ENCODE measurements around the gene TUBA4A. TPM values are rescaled to one million over a fixed set of nuclear protein-coding genes. Genes with fewer than 3 reads are reported as not detected.

The TUBA4A gene
- total and polyA plus RNA-seq, 2 experiments from 2014 or later: 44.3 to 77.7 TPM

DNA sequence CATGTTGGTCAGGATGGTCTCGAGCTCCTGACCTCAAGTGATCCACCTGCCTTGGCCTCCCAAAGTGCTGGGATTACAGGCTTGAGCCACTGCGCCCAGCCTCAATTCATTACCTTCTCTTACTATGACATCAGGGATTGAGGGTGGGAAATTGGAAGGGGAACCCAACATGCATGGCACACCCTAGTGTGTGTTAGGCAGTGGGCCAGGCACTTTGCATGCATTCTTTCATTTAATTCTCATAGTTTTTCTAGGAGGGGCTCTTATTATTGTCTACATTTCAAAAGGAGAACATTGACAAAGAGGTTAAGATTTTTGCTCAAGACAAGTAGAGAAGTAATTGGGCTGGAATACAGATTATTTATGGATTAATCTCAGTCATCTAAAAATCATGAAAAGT lies 14.6 kb upstream of the TUBA4A start (continued):
- TF ChIP-seq, protein P1, sequence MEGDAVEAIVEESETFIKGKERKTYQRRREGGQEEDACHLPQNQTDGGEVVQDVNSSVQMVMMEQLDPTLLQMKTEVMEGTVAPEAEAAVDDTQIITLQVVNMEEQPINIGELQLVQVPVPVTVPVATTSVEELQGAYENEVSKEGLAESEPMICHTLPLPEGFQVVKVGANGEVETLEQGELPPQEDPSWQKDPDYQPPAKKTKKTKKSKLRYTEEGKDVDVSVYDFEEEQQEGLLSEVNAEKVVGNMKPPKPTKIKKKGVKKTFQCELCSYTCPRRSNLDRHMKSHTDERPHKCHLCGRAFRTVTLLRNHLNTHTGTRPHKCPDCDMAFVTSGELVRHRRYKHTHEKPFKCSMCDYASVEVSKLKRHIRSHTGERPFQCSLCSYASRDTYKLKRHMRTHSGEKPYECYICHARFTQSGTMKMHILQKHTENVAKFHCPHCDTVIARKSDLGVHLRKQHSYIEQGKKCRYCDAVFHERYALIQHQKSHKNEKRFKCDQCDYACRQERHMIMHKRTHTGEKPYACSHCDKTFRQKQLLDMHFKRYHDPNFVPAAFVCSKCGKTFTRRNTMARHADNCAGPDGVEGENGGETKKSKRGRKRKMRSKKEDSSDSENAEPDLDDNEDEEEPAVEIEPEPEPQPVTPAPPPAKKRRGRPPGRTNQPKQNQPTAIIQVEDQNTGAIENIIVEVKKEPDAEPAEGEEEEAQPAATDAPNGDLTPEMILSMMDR (conservative IDR thresholded peaks at IDR 0.05; ENCODE audit: low read depth in 2 of 2): no peak
- TF ChIP-seq NANOG (IDR thresholded peaks at IDR 0.05; ENCODE audit: borderline replicate concordance) (no peak), JUNB (IDR thresholded peaks at IDR 0.05; ENCODE audit: unreplicated experiment) (no peak), ZNF331 (CRISPR knock-in tag; IDR thresholded peaks at IDR 0.05; ENCODE audit: low read depth) (no peak), CREB1 (CRISPR knock-in tag; IDR thresholded peaks at IDR 0.05; ENCODE audit: low read depth) (no peak)

DNA sequence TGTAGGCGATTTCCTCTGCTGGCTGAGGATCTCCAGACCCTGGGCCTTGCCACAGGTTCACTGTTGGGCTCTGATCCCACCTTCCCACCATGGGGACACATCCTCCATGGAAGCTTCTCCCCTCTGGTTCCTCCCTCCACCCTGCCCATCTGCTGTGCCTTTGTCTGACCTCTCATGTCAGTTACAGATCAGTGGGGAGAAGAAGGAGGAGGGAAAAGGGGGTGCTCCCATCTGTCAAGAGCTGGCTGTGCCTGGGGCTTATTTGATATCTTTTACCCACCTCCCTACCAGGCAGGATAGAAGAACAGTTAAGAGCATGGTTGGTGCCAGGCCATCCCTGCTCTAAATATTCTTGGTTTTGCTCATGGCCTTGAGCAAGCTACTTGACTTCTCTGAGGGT lies 13.2 kb upstream of the TUBA4A start:
- no peaks in the 10 kb centered on the region for H3K27me3 ChIP-seq (ENCODE audit: insufficient read depth)
- no peaks in the 10 kb centered on the region for H4K20me1 ChIP-seq (replicated peaks; ENCODE audit: insufficient read depth)
- no peak overlapping the region for H2AFZ ChIP-seq
- no peaks in the 10 kb centered on the region for H3K79me2 ChIP-seq (replicated peaks; ENCODE audit: insufficient read depth)
- no peak overlapping the region for H3K27ac ChIP-seq (ENCODE audit: low read depth)
- Mint-ChIP-seq H3K27ac (no peak overlapping the region), H3K4me1 (no peaks in the 10 kb centered on the region), H3K9me3 (no peaks in the 10 kb centered on the region), H3K36me3 (ENCODE audit: low read depth) (no peaks in the 10 kb centered on the region), H3K27me3 (ENCODE audit: insufficient read depth, low read depth, poor library complexity) (peaks cover 19% of the 10 kb centered on the region), H3K4me3 (no peak overlapping the region)
- H3K9me2 ChIP-seq (ENCODE audit: insufficient read depth): no peaks in the 10 kb centered on the region
- ATAC-seq (no peak), DNase-seq (ENCODE audit: low spot score) (no peak)
- H3K4me2 ChIP-seq: no peak overlapping the region
- no peaks in the 10 kb centered on the region for H3F3A ChIP-seq (replicated peaks; ENCODE audit: low read depth)
- no peak overlapping the region for H3K4me3 ChIP-seq
- H3K36me3 ChIP-seq (ENCODE audit: insufficient read depth): no peaks in the 10 kb centered on the region
- H3K4me1 ChIP-seq (ENCODE audit: insufficient read depth): no peaks in the 10 kb centered on the region
- TF ChIP-seq, protein P2, sequence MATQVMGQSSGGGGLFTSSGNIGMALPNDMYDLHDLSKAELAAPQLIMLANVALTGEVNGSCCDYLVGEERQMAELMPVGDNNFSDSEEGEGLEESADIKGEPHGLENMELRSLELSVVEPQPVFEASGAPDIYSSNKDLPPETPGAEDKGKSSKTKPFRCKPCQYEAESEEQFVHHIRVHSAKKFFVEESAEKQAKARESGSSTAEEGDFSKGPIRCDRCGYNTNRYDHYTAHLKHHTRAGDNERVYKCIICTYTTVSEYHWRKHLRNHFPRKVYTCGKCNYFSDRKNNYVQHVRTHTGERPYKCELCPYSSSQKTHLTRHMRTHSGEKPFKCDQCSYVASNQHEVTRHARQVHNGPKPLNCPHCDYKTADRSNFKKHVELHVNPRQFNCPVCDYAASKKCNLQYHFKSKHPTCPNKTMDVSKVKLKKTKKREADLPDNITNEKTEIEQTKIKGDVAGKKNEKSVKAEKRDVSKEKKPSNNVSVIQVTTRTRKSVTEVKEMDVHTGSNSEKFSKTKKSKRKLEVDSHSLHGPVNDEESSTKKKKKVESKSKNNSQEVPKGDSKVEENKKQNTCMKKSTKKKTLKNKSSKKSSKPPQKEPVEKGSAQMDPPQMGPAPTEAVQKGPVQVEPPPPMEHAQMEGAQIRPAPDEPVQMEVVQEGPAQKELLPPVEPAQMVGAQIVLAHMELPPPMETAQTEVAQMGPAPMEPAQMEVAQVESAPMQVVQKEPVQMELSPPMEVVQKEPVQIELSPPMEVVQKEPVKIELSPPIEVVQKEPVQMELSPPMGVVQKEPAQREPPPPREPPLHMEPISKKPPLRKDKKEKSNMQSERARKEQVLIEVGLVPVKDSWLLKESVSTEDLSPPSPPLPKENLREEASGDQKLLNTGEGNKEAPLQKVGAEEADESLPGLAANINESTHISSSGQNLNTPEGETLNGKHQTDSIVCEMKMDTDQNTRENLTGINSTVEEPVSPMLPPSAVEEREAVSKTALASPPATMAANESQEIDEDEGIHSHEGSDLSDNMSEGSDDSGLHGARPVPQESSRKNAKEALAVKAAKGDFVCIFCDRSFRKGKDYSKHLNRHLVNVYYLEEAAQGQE (IDR thresholded peaks at IDR 0.05; ENCODE audit: unreplicated experiment): no peak
- no peak for TF ChIP-seq CREB1 (CRISPR knock-in tag; IDR thresholded peaks at IDR 0.05; ENCODE audit: low read depth)
- no peak for TF ChIP-seq ZNF331 (CRISPR knock-in tag; IDR thresholded peaks at IDR 0.05; ENCODE audit: low read depth)
- TF ChIP-seq, protein P3, sequence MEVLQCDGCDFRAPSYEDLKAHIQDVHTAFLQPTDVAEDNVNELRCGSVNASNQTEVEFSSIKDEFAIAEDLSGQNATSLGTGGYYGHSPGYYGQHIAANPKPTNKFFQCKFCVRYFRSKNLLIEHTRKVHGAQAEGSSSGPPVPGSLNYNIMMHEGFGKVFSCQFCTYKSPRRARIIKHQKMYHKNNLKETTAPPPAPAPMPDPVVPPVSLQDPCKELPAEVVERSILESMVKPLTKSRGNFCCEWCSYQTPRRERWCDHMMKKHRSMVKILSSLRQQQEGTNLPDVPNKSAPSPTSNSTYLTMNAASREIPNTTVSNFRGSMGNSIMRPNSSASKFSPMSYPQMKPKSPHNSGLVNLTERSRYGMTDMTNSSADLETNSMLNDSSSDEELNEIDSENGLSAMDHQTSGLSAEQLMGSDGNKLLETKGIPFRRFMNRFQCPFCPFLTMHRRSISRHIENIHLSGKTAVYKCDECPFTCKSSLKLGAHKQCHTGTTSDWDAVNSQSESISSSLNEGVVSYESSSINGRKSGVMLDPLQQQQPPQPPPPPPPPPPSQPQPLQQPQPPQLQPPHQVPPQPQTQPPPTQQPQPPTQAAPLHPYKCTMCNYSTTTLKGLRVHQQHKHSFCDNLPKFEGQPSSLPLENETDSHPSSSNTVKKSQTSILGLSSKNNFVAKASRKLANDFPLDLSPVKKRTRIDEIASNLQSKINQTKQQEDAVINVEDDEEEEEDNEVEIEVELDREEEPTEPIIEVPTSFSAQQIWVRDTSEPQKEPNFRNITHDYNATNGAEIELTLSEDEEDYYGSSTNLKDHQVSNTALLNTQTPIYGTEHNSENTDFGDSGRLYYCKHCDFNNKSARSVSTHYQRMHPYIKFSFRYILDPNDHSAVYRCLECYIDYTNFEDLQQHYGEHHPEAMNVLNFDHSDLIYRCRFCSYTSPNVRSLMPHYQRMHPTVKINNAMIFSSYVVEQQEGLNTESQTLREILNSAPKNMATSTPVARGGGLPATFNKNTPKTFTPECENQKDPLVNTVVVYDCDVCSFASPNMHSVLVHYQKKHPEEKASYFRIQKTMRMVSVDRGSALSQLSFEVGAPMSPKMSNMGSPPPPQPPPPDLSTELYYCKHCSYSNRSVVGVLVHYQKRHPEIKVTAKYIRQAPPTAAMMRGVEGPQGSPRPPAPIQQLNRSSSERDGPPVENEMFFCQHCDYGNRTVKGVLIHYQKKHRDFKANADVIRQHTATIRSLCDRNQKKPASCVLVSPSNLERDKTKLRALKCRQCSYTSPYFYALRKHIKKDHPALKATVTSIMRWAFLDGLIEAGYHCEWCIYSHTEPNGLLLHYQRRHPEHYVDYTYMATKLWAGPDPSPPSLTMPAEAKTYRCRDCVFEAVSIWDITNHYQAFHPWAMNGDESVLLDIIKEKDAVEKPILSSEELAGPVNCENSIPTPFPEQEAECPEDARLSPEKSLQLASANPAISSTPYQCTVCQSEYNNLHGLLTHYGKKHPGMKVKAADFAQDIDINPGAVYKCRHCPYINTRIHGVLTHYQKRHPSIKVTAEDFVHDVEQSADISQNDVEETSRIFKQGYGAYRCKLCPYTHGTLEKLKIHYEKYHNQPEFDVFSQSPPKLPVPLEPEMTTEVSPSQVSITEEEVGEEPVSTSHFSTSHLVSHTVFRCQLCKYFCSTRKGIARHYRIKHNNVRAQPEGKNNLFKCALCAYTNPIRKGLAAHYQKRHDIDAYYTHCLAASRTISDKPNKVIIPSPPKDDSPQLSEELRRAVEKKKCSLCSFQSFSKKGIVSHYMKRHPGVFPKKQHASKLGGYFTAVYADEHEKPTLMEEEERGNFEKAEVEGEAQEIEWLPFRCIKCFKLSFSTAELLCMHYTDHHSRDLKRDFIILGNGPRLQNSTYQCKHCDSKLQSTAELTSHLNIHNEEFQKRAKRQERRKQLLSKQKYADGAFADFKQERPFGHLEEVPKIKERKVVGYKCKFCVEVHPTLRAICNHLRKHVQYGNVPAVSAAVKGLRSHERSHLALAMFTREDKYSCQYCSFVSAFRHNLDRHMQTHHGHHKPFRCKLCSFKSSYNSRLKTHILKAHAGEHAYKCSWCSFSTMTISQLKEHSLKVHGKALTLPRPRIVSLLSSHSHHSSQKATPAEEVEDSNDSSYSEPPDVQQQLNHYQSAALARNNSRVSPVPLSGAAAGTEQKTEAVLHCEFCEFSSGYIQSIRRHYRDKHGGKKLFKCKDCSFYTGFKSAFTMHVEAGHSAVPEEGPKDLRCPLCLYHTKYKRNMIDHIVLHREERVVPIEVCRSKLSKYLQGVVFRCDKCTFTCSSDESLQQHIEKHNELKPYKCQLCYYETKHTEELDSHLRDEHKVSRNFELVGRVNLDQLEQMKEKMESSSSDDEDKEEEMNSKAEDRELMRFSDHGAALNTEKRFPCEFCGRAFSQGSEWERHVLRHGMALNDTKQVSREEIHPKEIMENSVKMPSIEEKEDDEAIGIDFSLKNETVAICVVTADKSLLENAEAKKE (CRISPR knock-in tag; IDR thresholded peaks at IDR 0.05): no peak
- no peak for TF ChIP-seq EZH2phosphoT487 (IDR thresholded peaks at IDR 0.05; ENCODE audit: unreplicated experiment)
- TF ChIP-seq NANOG (IDR thresholded peaks at IDR 0.05; ENCODE audit: borderline replicate concordance): no peak
- TF ChIP-seq, protein P4, sequence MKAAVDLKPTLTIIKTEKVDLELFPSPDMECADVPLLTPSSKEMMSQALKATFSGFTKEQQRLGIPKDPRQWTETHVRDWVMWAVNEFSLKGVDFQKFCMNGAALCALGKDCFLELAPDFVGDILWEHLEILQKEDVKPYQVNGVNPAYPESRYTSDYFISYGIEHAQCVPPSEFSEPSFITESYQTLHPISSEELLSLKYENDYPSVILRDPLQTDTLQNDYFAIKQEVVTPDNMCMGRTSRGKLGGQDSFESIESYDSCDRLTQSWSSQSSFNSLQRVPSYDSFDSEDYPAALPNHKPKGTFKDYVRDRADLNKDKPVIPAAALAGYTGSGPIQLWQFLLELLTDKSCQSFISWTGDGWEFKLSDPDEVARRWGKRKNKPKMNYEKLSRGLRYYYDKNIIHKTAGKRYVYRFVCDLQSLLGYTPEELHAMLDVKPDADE (IDR thresholded peaks at IDR 0.05): no peak
- TF ChIP-seq, protein P1 (conservative IDR thresholded peaks at IDR 0.05; ENCODE audit: low read depth in 2 of 2): no peak
- TF ChIP-seq ZNF114 (CRISPR knock-in tag; IDR thresholded peaks at IDR 0.05): no peak
